ENCODE measurements around the gene RLF. TPM values are rescaled to one million over a fixed set of nuclear protein-coding genes. Genes with fewer than 3 reads are reported as not detected.

Gene RLF
- total and polyA plus RNA-seq, 2 donors (not counting 1 experiment from before 2014, with no cell fraction given), result 7.8 to 21.9 TPM

- ATAC-seq (ENCODE audit: low read depth), result no peak
- H3K4me2 ChIP-seq (replicated peaks; ENCODE audit: low read depth, low read length, poor library complexity, severe bottlenecking), result no peak overlapping the region
- H3K9ac ChIP-seq (ENCODE audit: low read length), result no peak overlapping the region
- peaks cover 36% of the 10 kb centered on the region for H3K79me2 ChIP-seq (ENCODE audit: control insufficient read depth, insufficient read depth, low read length)
- DNase-seq, result no peak
- peaks cover 0 to 62% of the 10 kb centered on the region in 2 experiments for H3K36me3 ChIP-seq (replicated peaks in 1 of 2; ENCODE audit: control extremely low read depth in 1 of 2, control insufficient read depth in 1 of 2, extremely low read depth in 1 of 2, insufficient read depth in 2 of 2, low read length in 1 of 2)
- H3K4me1 ChIP-seq (ENCODE audit: control insufficient read depth in 2 of 2, insufficient read depth in 2 of 2, low read length in 2 of 2), result no peaks in the 10 kb centered on the region
- H3K4me1 Mint-ChIP-seq, result no peaks in the 10 kb centered on the region
- POLR2A ChIA-PET, result no interaction called here
- intact Hi-C loops (cut with micrococcal nuclease), result no loop called here
- TF ChIP-seq, protein P1, sequence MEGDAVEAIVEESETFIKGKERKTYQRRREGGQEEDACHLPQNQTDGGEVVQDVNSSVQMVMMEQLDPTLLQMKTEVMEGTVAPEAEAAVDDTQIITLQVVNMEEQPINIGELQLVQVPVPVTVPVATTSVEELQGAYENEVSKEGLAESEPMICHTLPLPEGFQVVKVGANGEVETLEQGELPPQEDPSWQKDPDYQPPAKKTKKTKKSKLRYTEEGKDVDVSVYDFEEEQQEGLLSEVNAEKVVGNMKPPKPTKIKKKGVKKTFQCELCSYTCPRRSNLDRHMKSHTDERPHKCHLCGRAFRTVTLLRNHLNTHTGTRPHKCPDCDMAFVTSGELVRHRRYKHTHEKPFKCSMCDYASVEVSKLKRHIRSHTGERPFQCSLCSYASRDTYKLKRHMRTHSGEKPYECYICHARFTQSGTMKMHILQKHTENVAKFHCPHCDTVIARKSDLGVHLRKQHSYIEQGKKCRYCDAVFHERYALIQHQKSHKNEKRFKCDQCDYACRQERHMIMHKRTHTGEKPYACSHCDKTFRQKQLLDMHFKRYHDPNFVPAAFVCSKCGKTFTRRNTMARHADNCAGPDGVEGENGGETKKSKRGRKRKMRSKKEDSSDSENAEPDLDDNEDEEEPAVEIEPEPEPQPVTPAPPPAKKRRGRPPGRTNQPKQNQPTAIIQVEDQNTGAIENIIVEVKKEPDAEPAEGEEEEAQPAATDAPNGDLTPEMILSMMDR (IDR thresholded peaks at IDR 0.05), result no peak
- TF ChIP-seq EZH2 (IDR thresholded peaks at IDR 0.05; ENCODE audit: borderline replicate concordance, insufficient read depth, low read depth, low read length, poor library complexity, severe bottlenecking), result no peak
- H3K27ac Mint-ChIP-seq, result no peak overlapping the region
- no peaks in the 10 kb centered on the region for H3K9me3 Mint-ChIP-seq (ENCODE audit: insufficient read depth)
- H3K4me3 ChIP-seq (ENCODE audit: control extremely low read depth in 1 of 5, extremely low read depth in 1 of 5, insufficient read depth in 1 of 5, low read depth in 2 of 5, low read length in 4 of 5), result no peak overlapping the region
- no peaks in the 10 kb centered on the region for H4K20me1 ChIP-seq (ENCODE audit: control insufficient read depth, insufficient read depth, low read length, poor library complexity, severe bottlenecking)
- no peaks in the 10 kb centered on the region for H3K27me3 ChIP-seq (replicated peaks in 1 of 4; ENCODE audit: control extremely low read depth in 1 of 4, control insufficient read depth in 3 of 4, insufficient read depth in 4 of 4, low read length in 3 of 4)
- no peaks in the 10 kb centered on the region for H3K27me3 Mint-ChIP-seq
- H2AFZ ChIP-seq (ENCODE audit: insufficient read depth, low read depth, low read length, poor library complexity, severe bottlenecking), result no peak overlapping the region
- no peak overlapping the region for H3K4me3 Mint-ChIP-seq
- H3K27ac ChIP-seq (ENCODE audit: low read length in 2 of 2), result no peak overlapping the region
- CTCF ChIA-PET, result no interaction called here
- no peaks in the 10 kb centered on the region for H3K9me3 ChIP-seq (ENCODE audit: control extremely low read depth in 1 of 3, control insufficient read depth in 2 of 3, insufficient read depth in 1 of 3, low read length in 2 of 3)
These were observed 107.0 kb downstream of the RLF start for GRCh38 chr1:40268211-40268610.

DNA sequence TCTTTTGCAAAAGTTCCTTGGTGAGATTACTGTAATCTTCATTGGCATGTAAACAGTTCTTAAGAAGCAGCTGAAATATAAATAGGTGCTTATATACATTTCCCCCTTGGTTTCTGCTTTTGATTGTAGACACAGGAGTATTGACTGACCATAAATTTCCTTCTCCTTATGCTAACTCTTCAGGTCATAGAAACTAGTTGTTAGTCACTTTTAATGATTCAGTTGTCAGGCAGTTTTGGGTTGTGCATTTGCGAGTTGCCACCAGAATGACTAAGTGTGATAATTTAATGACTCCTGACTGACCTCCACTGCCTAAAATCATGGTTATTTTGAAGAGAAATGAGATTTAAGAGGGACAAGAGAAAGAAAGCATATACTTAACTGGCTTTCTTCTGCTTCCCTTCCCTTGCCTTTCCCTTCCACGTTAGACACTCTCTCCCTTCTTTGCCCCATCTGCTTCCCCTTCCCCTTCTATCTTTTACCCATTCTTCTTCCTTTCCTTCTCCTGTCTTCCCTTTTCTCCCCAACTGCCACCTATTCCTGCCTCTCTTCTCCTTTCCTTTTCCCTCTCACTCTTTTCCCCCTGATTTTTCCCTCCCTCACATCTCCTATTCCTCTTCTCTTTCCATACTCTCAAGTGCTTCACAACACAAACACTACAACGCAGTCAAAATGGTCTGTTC lies 109.1 kb downstream of the RLF start:
- WGBS (ENCODE audit: insufficient coverage), result 90% methylated on average over 1 of the region's 3 CpGs
- Histone ChIP-seq H3K27me3 (replicated peaks in 1 of 4; ENCODE audit: control extremely low read depth in 1 of 4, control insufficient read depth in 3 of 4, insufficient read depth in 4 of 4, low read length in 3 of 4) (no peaks in the 10 kb centered on the region), H3K9me3 (ENCODE audit: control extremely low read depth in 1 of 3, control insufficient read depth in 2 of 3, insufficient read depth in 1 of 3, low read length in 2 of 3) (no peaks in the 10 kb centered on the region), H3K79me2 (ENCODE audit: control insufficient read depth, insufficient read depth, low read length) (peaks cover 26% of the 10 kb centered on the region), H2AFZ (ENCODE audit: insufficient read depth, low read depth, low read length, poor library complexity, severe bottlenecking) (no peak overlapping the region), H3K4me1 (ENCODE audit: control insufficient read depth in 2 of 2, insufficient read depth in 2 of 2, low read length in 2 of 2) (no peaks in the 10 kb centered on the region), H3K4me3 (ENCODE audit: control extremely low read depth in 1 of 5, extremely low read depth in 1 of 5, insufficient read depth in 1 of 5, low read depth in 2 of 5, low read length in 4 of 5) (no peak overlapping the region), H3K4me2 (replicated peaks; ENCODE audit: low read depth, low read length, poor library complexity, severe bottlenecking) (no peak overlapping the region), H4K20me1 (ENCODE audit: control insufficient read depth, insufficient read depth, low read length, poor library complexity, severe bottlenecking) (peaks cover 4% of the 10 kb centered on the region), H3K36me3 (replicated peaks in 1 of 2; ENCODE audit: control extremely low read depth in 1 of 2, control insufficient read depth in 1 of 2, extremely low read depth in 1 of 2, insufficient read depth in 2 of 2, low read length in 1 of 2) (peaks cover 0 to 59% of the 10 kb centered on the region in 2 experiments), H3K27ac (ENCODE audit: low read length in 2 of 2) (no peak overlapping the region), H3K9ac (ENCODE audit: low read length) (no peak overlapping the region)
- Mint-ChIP-seq H3K9me3 (ENCODE audit: insufficient read depth) (no peaks in the 10 kb centered on the region), H3K4me1 (no peaks in the 10 kb centered on the region), H3K27me3 (no peaks in the 10 kb centered on the region), H3K4me3 (no peak overlapping the region), H3K27ac (no peak overlapping the region)
- ChIA-PET POLR2A (no interaction called here), CTCF (no interaction called here)
- intact Hi-C loops (cut with micrococcal nuclease), result no loop called here
- ATAC-seq (ENCODE audit: low read depth), result no peak
- no peak for TF ChIP-seq EZH2 (IDR thresholded peaks at IDR 0.05; ENCODE audit: borderline replicate concordance, insufficient read depth, low read depth, low read length, poor library complexity, severe bottlenecking)
- TF ChIP-seq, protein P1 (IDR thresholded peaks at IDR 0.05), result no peak
- no peak for DNase-seq

Data from B cell (primary cell).